Stimulated activated naive CD8-positive, alpha-beta T cell treated with anti-CD3 and anti-CD28 coated beads, Interleukin-15, amount 100 ng/mL, for 72 hours (primary cell): ENCODE measurements around the gene CCDC201.
"Not testable (repeated sequence)": the region's sequence is repeated elsewhere in the genome, so short reads cannot be mapped to it uniquely, and the experiment has no call there.

ENCODE experiments used
- ATAC-seq: fragments of 150-1000 bp; cut with Tn5 transposase; 2 replicates; pipeline ENCODE4 v1.10.0; 2021; ENCODE audit warnings: mild to moderate bottlenecking, moderate library complexity
- DNase-seq, 2 donors: peaks; one replicate each; pipeline ENCODE4 v3.0.0; 2021 to 2022
- H3K27ac Mint-ChIP-seq, 2 donors: one replicate each; pipeline ENCODE4 v1.8.0; 2022; ENCODE audit warnings: mild to moderate bottlenecking in 2 of 2, mixed read lengths in 2 of 2, moderate library complexity in 2 of 2
- H3K27me3 Mint-ChIP-seq: one replicate; pipeline ENCODE4 v1.8.0; 2022; ENCODE audit warnings: mixed read lengths
- H3K4me1 Mint-ChIP-seq: one replicate; pipeline ENCODE4 v1.8.0; 2022; ENCODE audit warnings: mild to moderate bottlenecking, mixed read lengths
- H3K4me3 Mint-ChIP-seq, 2 donors: one replicate each; pipeline ENCODE4 v1.8.0; 2022; ENCODE audit warnings: mild to moderate bottlenecking in 2 of 2, mixed read lengths in 2 of 2, moderate library complexity in 1 of 2
- H3K9me3 Mint-ChIP-seq, 2 donors: one replicate each; pipeline ENCODE4 v1.8.0; 2022; ENCODE audit warnings: mixed read lengths in 2 of 2

The CCDC201 gene

DNA sequence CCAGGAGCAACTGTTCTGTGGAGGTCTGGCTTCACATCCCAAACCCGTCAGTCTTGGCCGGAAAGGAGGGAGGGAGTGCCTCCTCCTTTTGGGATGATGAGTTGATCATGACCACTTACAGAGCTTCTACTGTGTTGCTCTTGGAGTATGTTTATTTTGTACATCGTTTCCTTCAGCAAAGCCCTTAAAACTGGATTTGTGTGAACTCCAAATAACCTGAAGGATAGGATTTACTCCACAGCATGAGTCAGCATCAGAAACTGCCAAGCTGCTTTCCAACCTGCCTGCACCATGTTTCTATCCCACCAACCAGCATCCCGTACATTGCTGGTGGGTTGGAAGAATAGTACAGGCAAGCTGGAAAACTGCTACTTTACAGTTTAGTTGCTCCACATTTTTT lies 3.5 kb downstream of the CCDC201 start:
- Mint-ChIP-seq H3K27ac (no peak overlapping the region), H3K9me3 (no peaks in the 10 kb centered on the region), H3K27me3 (no peaks in the 10 kb centered on the region), H3K4me3 (no peak overlapping the region), H3K4me1 (no peaks in the 10 kb centered on the region)
- ATAC-seq (no peak), DNase-seq (no peak)

DNA sequence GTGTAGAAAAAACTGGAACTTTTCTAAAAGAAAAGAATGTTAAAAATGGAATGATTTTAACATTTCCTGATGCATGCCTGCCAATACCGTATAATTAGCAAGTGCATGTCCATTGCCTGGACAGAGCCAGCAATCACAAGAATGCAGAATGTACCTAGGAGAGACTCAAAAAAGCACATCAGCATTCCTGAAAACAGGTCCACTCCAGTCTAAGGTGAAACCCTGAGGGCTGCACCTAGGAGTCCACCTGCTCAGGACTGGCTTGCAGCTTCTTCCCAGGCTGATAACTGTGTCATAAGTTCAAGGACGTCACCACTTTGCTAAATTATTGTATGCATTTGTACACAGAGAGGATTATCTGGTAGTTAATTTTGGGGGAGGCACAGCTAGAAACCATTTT lies 5.4 kb downstream of the CCDC201 start:
- DNase-seq (no peak), ATAC-seq (no peak)
- no peak overlapping the region for H3K4me3 Mint-ChIP-seq
- peaks cover 15% of the 10 kb centered on the region for H3K27me3 Mint-ChIP-seq
- no peaks in the 10 kb centered on the region for H3K4me1 Mint-ChIP-seq
- no peak overlapping the region for H3K27ac Mint-ChIP-seq
- H3K9me3 Mint-ChIP-seq: no peaks in the 10 kb centered on the region

DNA sequence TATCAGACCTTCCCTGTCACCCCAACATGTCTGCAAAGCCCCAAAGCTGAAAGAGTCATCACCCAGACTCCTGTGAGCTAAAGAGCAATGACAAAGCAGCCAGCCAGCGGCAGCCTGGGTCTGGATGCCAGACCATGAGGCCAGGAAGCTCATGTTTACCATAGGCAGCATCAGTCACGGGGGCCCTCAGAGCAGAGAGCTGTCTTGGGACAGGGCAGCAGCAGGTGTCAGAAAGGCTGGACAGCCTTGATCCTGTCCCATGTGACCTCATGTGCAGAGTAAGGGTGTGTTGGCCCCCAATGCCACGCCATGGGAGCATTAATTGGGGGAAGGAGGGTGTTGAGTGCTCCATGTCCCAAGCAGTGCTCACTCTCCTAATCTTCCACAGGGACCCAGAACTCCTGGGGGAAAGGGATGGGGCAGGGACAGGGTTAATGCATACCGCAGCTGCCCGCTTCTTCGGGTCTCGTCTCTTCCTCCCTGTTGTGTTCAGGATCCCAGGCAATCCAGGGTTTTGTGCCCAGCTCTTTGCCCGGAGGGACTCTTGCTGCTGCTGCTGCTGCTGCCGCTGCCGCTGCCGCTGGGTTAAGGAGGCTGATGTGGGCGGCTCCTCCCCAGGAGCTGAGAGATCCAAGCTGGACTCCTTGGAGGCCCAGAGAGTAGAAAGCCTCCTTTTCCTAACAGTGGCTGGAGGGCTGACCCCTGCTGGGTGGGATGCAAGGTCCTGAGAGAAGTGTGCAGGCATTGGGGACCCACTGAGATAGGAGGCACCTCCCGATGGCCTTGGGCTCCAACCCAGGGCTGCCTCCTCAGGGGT lies 7.1 kb downstream of the CCDC201 start:
- Mint-ChIP-seq H3K4me3 (no peak overlapping the region), H3K9me3 (no peaks in the 10 kb centered on the region), H3K4me1 (no peaks in the 10 kb centered on the region), H3K27me3 (peaks cover 21% of the 10 kb centered on the region), H3K27ac (peak overlapping the region in 1 of 2 donors; percentile 20)
- ATAC-seq: peak; percentile 23
- DNase-seq: no peak

DNA sequence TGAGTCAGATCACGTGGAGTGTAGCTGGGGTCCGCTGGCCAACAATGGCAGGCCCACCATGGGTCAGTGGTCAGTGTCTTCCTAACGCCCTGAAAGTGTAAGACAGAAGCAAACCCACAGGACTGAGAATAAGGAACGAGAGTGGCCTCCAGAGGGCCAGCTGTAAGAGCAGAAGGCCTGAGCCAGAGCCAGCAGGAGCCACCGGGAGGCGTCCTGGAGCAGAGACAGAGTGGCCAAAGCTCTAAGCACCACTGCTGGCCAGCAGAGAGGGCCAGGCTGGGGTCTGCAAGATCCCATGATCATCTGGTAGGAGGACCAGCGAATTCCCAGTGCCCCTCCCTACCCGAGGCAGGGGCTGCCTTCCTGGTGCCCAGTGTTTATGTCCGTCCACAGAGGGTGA lies 9.2 kb downstream of the CCDC201 start:
- H3K27me3 Mint-ChIP-seq: peaks cover 21% of the 10 kb centered on the region
- DNase-seq (no peak), ATAC-seq (no peak)
- H3K4me1 Mint-ChIP-seq: no peaks in the 10 kb centered on the region
- H3K9me3 Mint-ChIP-seq: no peaks in the 10 kb centered on the region
- no peak overlapping the region for H3K4me3 Mint-ChIP-seq
- no peak overlapping the region for H3K27ac Mint-ChIP-seq

GRCh38 chr7:45856888-45857287 lies 16.0 kb downstream of the CCDC201 start:
- not testable (repeated sequence) for H3K4me3 Mint-ChIP-seq, H3K9me3 Mint-ChIP-seq, H3K27ac Mint-ChIP-seq, DNase-seq, H3K4me1 Mint-ChIP-seq, ATAC-seq
- peaks cover 15% of the 10 kb centered on the region for H3K27me3 Mint-ChIP-seq

DNA sequence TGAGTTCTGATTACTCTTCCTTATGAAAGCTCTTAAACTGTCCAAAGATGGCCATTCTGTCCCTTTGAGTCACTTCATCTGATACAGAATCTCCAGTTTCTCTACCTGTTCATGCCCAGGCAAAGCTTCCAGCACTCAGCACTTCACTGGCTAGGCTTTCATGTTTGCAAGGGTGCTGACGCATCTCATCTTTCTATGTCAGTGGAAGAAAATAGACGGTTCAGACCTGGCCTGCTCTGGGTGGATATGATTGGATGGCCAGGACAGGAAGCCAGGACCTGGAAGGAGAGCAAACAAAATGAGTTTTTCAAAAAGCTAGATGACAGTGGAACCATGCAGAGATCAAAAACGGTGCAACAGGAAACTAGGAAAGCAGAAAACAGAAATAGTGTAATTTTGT lies 17.2 kb downstream of the CCDC201 start:
- not testable (repeated sequence) for H3K4me1 Mint-ChIP-seq, H3K9me3 Mint-ChIP-seq, H3K4me3 Mint-ChIP-seq, ATAC-seq, H3K27ac Mint-ChIP-seq, DNase-seq
- peaks cover 15% of the 10 kb centered on the region for H3K27me3 Mint-ChIP-seq

GRCh38 chr7:45853491-45853890 lies 19.4 kb downstream of the CCDC201 start:
- H3K4me3 Mint-ChIP-seq, ATAC-seq, H3K9me3 Mint-ChIP-seq, DNase-seq, H3K4me1 Mint-ChIP-seq: not testable (repeated sequence)
- H3K27ac Mint-ChIP-seq: peak overlapping the region in 1 of 2 donors; percentile 33
- peaks cover 15% of the 10 kb centered on the region for H3K27me3 Mint-ChIP-seq

DNA sequence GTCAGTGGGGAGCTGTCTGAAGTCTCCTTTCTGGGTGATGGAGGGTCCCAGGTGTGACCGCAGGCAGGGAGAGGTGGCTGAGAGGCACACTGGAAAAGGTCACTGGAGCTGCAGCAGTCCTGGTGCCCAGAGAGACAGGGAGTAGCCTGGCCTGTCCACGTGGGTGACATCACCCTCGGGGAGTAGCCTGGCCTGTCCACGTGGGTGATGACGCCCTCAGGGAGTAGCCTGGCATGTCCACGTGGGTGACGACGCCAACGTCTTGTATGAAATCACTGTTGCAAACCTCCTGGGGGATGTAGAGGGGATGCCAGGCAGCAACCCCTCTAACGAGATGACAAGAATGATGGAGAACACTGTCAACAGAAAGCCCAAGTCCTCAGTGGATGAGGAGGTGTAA lies 19.9 kb downstream of the CCDC201 start:
- H3K27me3 Mint-ChIP-seq: peaks cover 15% of the 10 kb centered on the region
- DNase-seq, H3K4me1 Mint-ChIP-seq, H3K4me3 Mint-ChIP-seq, H3K27ac Mint-ChIP-seq, ATAC-seq, H3K9me3 Mint-ChIP-seq: not testable (repeated sequence)

- not testable (repeated sequence) for DNase-seq, H3K9me3 Mint-ChIP-seq, H3K4me3 Mint-ChIP-seq, H3K27ac Mint-ChIP-seq, H3K4me1 Mint-ChIP-seq
- ATAC-seq: peak; percentile 20
- peaks cover 13% of the 10 kb centered on the region for H3K27me3 Mint-ChIP-seq
Measured at GRCh38 chr7:45848734-45849133, 24.1 kb downstream of the CCDC201 start.

GRCh38 chr7:45846536-45846935 lies 26.3 kb downstream of the CCDC201 start:
- DNase-seq, ATAC-seq, H3K4me1 Mint-ChIP-seq, H3K27me3 Mint-ChIP-seq, H3K4me3 Mint-ChIP-seq, H3K9me3 Mint-ChIP-seq, H3K27ac Mint-ChIP-seq: not testable (repeated sequence)

GRCh38 chr7:45841926-45842717 lies 30.8 kb downstream of the CCDC201 start:
- H3K27ac Mint-ChIP-seq, DNase-seq, ATAC-seq, H3K4me3 Mint-ChIP-seq, H3K4me1 Mint-ChIP-seq, H3K9me3 Mint-ChIP-seq, H3K27me3 Mint-ChIP-seq: not testable (repeated sequence)

DNA sequence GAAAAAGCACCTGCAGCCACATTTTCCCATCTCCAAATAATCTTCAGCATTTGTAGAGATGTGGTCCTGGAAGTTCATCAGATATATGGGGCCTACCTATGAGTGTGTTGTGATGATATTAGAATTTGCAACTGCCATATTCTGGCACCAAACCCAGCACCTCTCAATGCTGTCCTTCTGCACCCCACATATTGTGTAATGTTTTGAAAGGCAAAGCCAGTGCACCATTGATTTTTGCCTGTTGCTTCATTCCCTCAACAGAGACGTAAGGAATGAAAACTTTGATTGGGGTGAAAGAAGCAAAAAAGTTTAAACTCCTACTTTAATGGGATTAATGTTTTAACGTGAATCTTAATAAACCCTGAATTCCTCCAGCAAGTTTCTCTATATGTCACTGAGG lies 34.0 kb downstream of the CCDC201 start:
- H3K9me3 Mint-ChIP-seq, H3K4me3 Mint-ChIP-seq, H3K27ac Mint-ChIP-seq, DNase-seq, H3K27me3 Mint-ChIP-seq, H3K4me1 Mint-ChIP-seq, ATAC-seq: not testable (repeated sequence)

- H3K27ac Mint-ChIP-seq, ATAC-seq, H3K27me3 Mint-ChIP-seq, H3K4me1 Mint-ChIP-seq, H3K4me3 Mint-ChIP-seq, H3K9me3 Mint-ChIP-seq, DNase-seq: not testable (repeated sequence)
Measured at GRCh38 chr7:45832433-45833177, 40.3 kb downstream of the CCDC201 start.

DNA sequence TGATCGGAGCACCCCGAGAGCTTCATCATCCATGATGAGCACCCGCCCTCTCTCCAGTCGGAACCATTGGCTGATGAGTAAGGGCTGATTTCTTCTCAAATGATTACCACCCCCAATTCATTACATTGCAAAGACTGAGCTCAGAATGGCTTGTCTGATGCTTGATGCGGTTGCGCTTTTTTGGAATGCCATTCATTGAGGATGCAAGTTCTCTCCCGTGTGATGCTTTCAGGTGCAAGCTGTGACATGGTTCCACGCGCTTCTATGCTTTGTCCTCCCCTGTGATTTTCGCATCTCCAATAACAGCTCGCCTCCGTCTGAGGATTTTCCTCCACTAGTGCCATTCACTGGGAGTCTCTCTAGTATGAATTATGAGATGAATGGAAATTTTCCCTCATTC lies 43.0 kb downstream of the CCDC201 start:
- not testable (repeated sequence) for DNase-seq, H3K4me3 Mint-ChIP-seq, H3K27ac Mint-ChIP-seq, H3K9me3 Mint-ChIP-seq, H3K27me3 Mint-ChIP-seq, ATAC-seq, H3K4me1 Mint-ChIP-seq

DNA sequence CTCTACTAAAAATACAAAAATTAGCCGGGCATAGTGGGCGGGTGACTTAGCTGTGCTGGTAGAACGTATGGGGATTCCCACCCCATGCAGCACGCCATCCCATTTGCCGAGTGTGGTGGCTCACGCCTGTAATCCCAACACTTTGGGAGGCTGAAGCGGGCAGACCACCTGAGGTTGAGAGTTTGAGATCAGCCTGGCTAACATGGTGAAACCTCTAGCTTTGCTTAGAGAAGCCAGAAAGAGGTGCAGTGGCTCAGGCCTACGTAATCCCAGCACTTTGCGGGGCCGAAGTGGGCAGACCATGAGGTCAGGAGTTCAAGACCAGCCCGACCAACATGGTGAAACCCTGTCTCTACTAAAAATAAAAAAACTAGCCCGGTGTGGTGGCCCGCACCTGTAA lies 45.2 kb downstream of the CCDC201 start:
- not testable (repeated sequence) for ATAC-seq, H3K9me3 Mint-ChIP-seq, H3K27me3 Mint-ChIP-seq, DNase-seq, H3K4me3 Mint-ChIP-seq, H3K4me1 Mint-ChIP-seq, H3K27ac Mint-ChIP-seq

GRCh38 chr7:45826550-45826949 lies 46.3 kb downstream of the CCDC201 start:
- H3K9me3 Mint-ChIP-seq, H3K4me3 Mint-ChIP-seq, DNase-seq, ATAC-seq, H3K27me3 Mint-ChIP-seq, H3K27ac Mint-ChIP-seq, H3K4me1 Mint-ChIP-seq: not testable (repeated sequence)
